ENCODE data around the gene SIGLEC5.

- TF ChIP-seq CTCF (IDR thresholded peaks at IDR 0.05 in 8 of 11, conservative IDR thresholded peaks at IDR 0.05 in 3 of 11), result no peak
- peak in 2 of 3 donors; percentile 9 to 54 for TF ChIP-seq POLR2AphosphoS5 (IDR thresholded peaks at IDR 0.05)
- TF ChIP-seq POLR2A (IDR thresholded peaks at IDR 0.05), result no peak
These were observed 23.1 kb downstream of the SIGLEC5 start for GRCh38 chr19:51607077-51607476.

All from spleen (tissue), 7 donors.